Esophagus mucosa (tissue), 1 donor: ENCODE data around the gene PSMA7. TPM values are rescaled to one million over a fixed set of nuclear protein-coding genes. Genes with fewer than 3 reads are reported as not detected.

Experiments
- ATAC-seq: fragments of 200-7000 bp; cut with Tn5 transposase; one replicate; pipeline ENCODE4 v1.9.1; 2020
- total RNA-seq: library from RNA; stranded (reverse); gene quantifications from one replicate; pipeline ENCODE4 v1.2.4, GENCODE V29; 2023
- donor health status: DM: yes; HTN: yes; CAD: no.

Gene PSMA7
- total RNA-seq, 1 donor from 2014 or later, result 177 TPM

GRCh38 chr20:62171245-62171644 lies 28.1 kb upstream of the PSMA7 start:
- no peak for ATAC-seq

GRCh38 chr20:62170536-62170935 lies 27.3 kb upstream of the PSMA7 start:
- no peak for ATAC-seq

- ATAC-seq, result no peak
Measured at GRCh38 chr20:62168890-62169435, 25.8 kb upstream of the PSMA7 start.

GRCh38 chr20:62168061-62168460 lies 24.9 kb upstream of the PSMA7 start:
- no peak for ATAC-seq

- ATAC-seq, result no peak
Measured at GRCh38 chr20:62167474-62167873, 24.3 kb upstream of the PSMA7 start.

- ATAC-seq, result no peak
Measured at GRCh38 chr20:62165762-62166399, 22.7 kb upstream of the PSMA7 start.

GRCh38 chr20:62164879-62165761 lies 21.9 kb upstream of the PSMA7 start:
- ATAC-seq, result no peak

- ATAC-seq, result no peak
Measured at GRCh38 chr20:62163986-62164762, 21.0 kb upstream of the PSMA7 start.

GRCh38 chr20:62163485-62163865 lies 20.3 kb upstream of the PSMA7 start:
- no peak for ATAC-seq

- no peak for ATAC-seq
Measured at GRCh38 chr20:62162765-62163484, 19.7 kb upstream of the PSMA7 start.

- peak; percentile 80 for ATAC-seq
Measured at GRCh38 chr20:62161347-62161746, 18.2 kb upstream of the PSMA7 start.

GRCh38 chr20:62160876-62161275 lies 17.7 kb upstream of the PSMA7 start:
- no peak for ATAC-seq

GRCh38 chr20:62160253-62160652 lies 17.1 kb upstream of the PSMA7 start:
- no peak for ATAC-seq

GRCh38 chr20:62159839-62160238 lies 16.6 kb upstream of the PSMA7 start:
- peak; percentile 78 for ATAC-seq

- ATAC-seq, result no peak
Measured at GRCh38 chr20:62159052-62159451, 15.9 kb upstream of the PSMA7 start.

GRCh38 chr20:62158541-62158940 lies 15.3 kb upstream of the PSMA7 start:
- no peak for ATAC-seq

GRCh38 chr20:62158088-62158400 lies 14.8 kb upstream of the PSMA7 start:
- ATAC-seq, result no peak

- ATAC-seq, result no peak
Measured at GRCh38 chr20:62157387-62158087, 14.3 kb upstream of the PSMA7 start.

GRCh38 chr20:62156592-62157386 lies 13.6 kb upstream of the PSMA7 start:
- no peak for ATAC-seq

GRCh38 chr20:62156254-62156556 lies 13.0 kb upstream of the PSMA7 start:
- ATAC-seq, result no peak
